Measurements from ENCODE around the gene PFN3. TPM values are rescaled to one million over a fixed set of nuclear protein-coding genes. Genes with fewer than 3 reads are reported as not detected.

PFN3 gene
- total and polyA plus RNA-seq, 2 of the 13 experiments (the other 11 are each of a cell fraction or from before 2014, with no cell fraction given): not detected

GRCh38 chr5:177437623-177438022 lies 37.2 kb upstream of the PFN3 start (continued):
- no peak for TF ChIP-seq SNAPC4 (CRISPR knock-in tag; IDR thresholded peaks at IDR 0.05)
- TF ChIP-seq ZNF441 (CRISPR knock-in tag; IDR thresholded peaks at IDR 0.05; ENCODE audit: borderline replicate concordance): no peak
- TF ChIP-seq AHDC1 (CRISPR knock-in tag; IDR thresholded peaks at IDR 0.05; ENCODE audit: borderline replicate concordance): no peak
- peak; percentile 61 for TF ChIP-seq NFYC (CRISPR knock-in tag; IDR thresholded peaks at IDR 0.05)
- no peak for TF ChIP-seq ADNP (CRISPR knock-in tag; IDR thresholded peaks at IDR 0.05)
- no peak for TF ChIP-seq HES4 (CRISPR knock-in tag; IDR thresholded peaks at IDR 0.05; ENCODE audit: borderline replicate concordance)
- no peak for TF ChIP-seq POLR2A (IDR thresholded peaks at IDR 0.05; ENCODE audit: insufficient read depth in 1 of 2, low read depth in 2 of 2, low read length in 2 of 2)

All from HepG2 (cell line).